Neural cell (in vitro differentiated cells): ENCODE measurements around the gene NFATC3.

Experiments
- CTCF ChIP-seq: fragments of 450-650 bp; IDR thresholded peaks from 2 replicates; pipeline ENCODE4 v1.5.1; 2014; ENCODE audit warnings: antibody characterized with exemption, mild to moderate bottlenecking, moderate library complexity; ENCODE audit not compliant: poor library complexity, severe bottlenecking
- EP300 ChIP-seq: fragments of 450-650 bp; conservative IDR thresholded peaks from 2 replicates; pipeline ENCODE4 v1.6.1; 2014; ENCODE audit warnings: antibody characterized with exemption, mild to moderate bottlenecking, moderate library complexity; ENCODE audit not compliant: poor library complexity, severe bottlenecking
- MXI1 ChIP-seq: fragments of 450-650 bp; conservative IDR thresholded peaks from 2 replicates; pipeline ENCODE4 v1.6.1; 2014; ENCODE audit warnings: antibody characterized with exemption, mild to moderate bottlenecking; ENCODE audit not compliant: poor library complexity, severe bottlenecking
- RAD21 ChIP-seq: fragments of 450-650 bp; conservative IDR thresholded peaks from 2 replicates; pipeline ENCODE4 v1.6.1; 2014; ENCODE audit warnings: antibody characterized with exemption, mild to moderate bottlenecking, moderate library complexity

- TF ChIP-seq CTCF (peak; percentile 77), EP300 (no peak), RAD21 (peak; percentile 77), MXI1 (no peak)
These were observed 44.5 kb upstream of the NFATC3 start for GRCh38 chr16:68040506-68041288.
